ENCODE measurements around the gene FARS2. TPM values are rescaled to one million over a fixed set of nuclear protein-coding genes. Genes with fewer than 3 reads are reported as not detected.

FARS2 gene
- total and polyA plus RNA-seq, 12 donors, result 7.6 to 22.4 (median 20.8) TPM

- Histone ChIP-seq H3K27ac (no peak overlapping the region), H3K4me1 (peaks cover 0 to 61% (median 6%) of the 10 kb centered on the region in 9 donors), H3K36me3 (no peaks in the 10 kb centered on the region), H3K27me3 (no peaks in the 10 kb centered on the region), H3K9me3 (no peaks in the 10 kb centered on the region), H3K4me3 (no peak overlapping the region)
- no peak for TF ChIP-seq CTCF (IDR thresholded peaks at IDR 0.05)
- intact Hi-C loops (cut with DNase I), result no loop called here
- ATAC-seq (no peak), DNase-seq (no peak)
- 90 to 95% methylated on average over 6 of the region's 6 CpGs for WGBS, 2 donors
These were observed 416.1 kb downstream of the FARS2 start for GRCh38 chr6:5677219-5678000.

- H3K4me3 ChIP-seq, result no peak overlapping the region
- H3K4me1 ChIP-seq, result peaks cover 0 to 42% (median 3%) of the 10 kb centered on the region in 9 donors
- H3K9me3 ChIP-seq, result peaks cover 0 to 11% (median 0%) of the 10 kb centered on the region in 11 donors
- DNase-seq, result no peak
- H3K27me3 ChIP-seq, result no peaks in the 10 kb centered on the region
- H3K27ac ChIP-seq, result peak overlapping the region in 1 of 10 donors; percentile 64
- 71 to 86% methylated on average over 2 of the region's 2 CpGs for WGBS, 2 donors
- no peaks in the 10 kb centered on the region for H3K36me3 ChIP-seq
- intact Hi-C loops (cut with DNase I), result no loop called here
- no peak for TF ChIP-seq CTCF (IDR thresholded peaks at IDR 0.05)
- ATAC-seq, result no peak
These were observed 418.0 kb downstream of the FARS2 start for GRCh38 chr6:5679270-5679669.

GRCh38 chr6:5679691-5680090 lies 418.4 kb downstream of the FARS2 start:
- Histone ChIP-seq H3K36me3 (no peaks in the 10 kb centered on the region), H3K4me1 (peaks cover 0 to 39% (median 0%) of the 10 kb centered on the region in 9 donors), H3K9me3 (peaks cover 0 to 11% (median 0%) of the 10 kb centered on the region in 11 donors), H3K27ac (peak overlapping the region in 1 of 10 donors; percentile 64), H3K4me3 (no peak overlapping the region), H3K27me3 (no peaks in the 10 kb centered on the region)
- ATAC-seq (no peak), DNase-seq (no peak)
- intact Hi-C loops (cut with DNase I), result loop anchor here in 1 of 10 donors (5.0 kb wide), 1 partner anchor 1803 kb away; no protein-coding TSS in a partner anchor
- TF ChIP-seq CTCF (IDR thresholded peaks at IDR 0.05), result no peak
- whole genome bisulfite sequencing, 2 donors, result 45 to 52% methylated on average over 4 of the region's 4 CpGs

- Histone ChIP-seq H3K4me1 (peaks cover 0 to 39% (median 0%) of the 10 kb centered on the region in 9 donors), H3K36me3 (no peaks in the 10 kb centered on the region), H3K27me3 (no peaks in the 10 kb centered on the region), H3K4me3 (no peak overlapping the region), H3K9me3 (peaks cover 0 to 11% (median 0%) of the 10 kb centered on the region in 11 donors), H3K27ac (peak overlapping the region in 1 of 10 donors; percentile 64)
- no peak for TF ChIP-seq CTCF (IDR thresholded peaks at IDR 0.05)
- ATAC-seq (no peak), DNase-seq (no peak)
- intact Hi-C loops (cut with DNase I), result loop anchor here in 1 of 10 donors (5.0 kb wide), 1 partner anchor 1802 kb away; no protein-coding TSS in a partner anchor
- WGBS, 2 donors, result 91 to 92% methylated on average over 5 of the region's 5 CpGs
These were observed 418.8 kb downstream of the FARS2 start for GRCh38 chr6:5680095-5680494.

Measured in heart right ventricle (tissue), 16 donors.